TTC549 (cell line): ENCODE results near the gene SEBOX.

ENCODE experiments used
- FAIRE-seq: peaks from 2 replicates; lab custom pipeline; 2012; peaks lifted over from hg19 to GRCh38; lab: Jason Lieb, UNC

Gene SEBOX

GRCh38 chr17:28364665-28365363, at the start of gene SEBOX:
SEBOX (minus strand) TSS chr17:28365199; CDS start chr17:28365151, 48 bp downstream.
- no peak for FAIRE-seq

- no peak for FAIRE-seq
Measured at GRCh38 chr17:28413804-28414203, 48.8 kb upstream of the SEBOX start.

- no peak for FAIRE-seq
Measured at GRCh38 chr17:28412099-28412498, 47.1 kb upstream of the SEBOX start.

GRCh38 chr17:28407974-28408306, 42.9 kb upstream of the SEBOX start:
- FAIRE-seq = no peak

GRCh38 chr17:28407130-28407973, 42.4 kb upstream of the SEBOX start:
- FAIRE-seq = no peak

- FAIRE-seq = no peak
Measured at GRCh38 chr17:28406473-28406814, 41.4 kb upstream of the SEBOX start.

GRCh38 chr17:28405632-28406472, 40.9 kb upstream of the SEBOX start, which contains the start of gene SLC46A1:
SLC46A1 (minus strand) TSS chr17:28406212; CDS start chr17:28406114, 98 bp downstream.
- no peak for FAIRE-seq

- no peak for FAIRE-seq
Measured at GRCh38 chr17:28404812-28405570, 40.0 kb upstream of the SEBOX start.

GRCh38 chr17:28404461-28404811, 39.4 kb upstream of the SEBOX start:
- no peak for FAIRE-seq

- FAIRE-seq = no peak
Measured at GRCh38 chr17:28404007-28404406, 39.0 kb upstream of the SEBOX start.

- FAIRE-seq = no peak
Measured at GRCh38 chr17:28402844-28403243, 37.8 kb upstream of the SEBOX start.

GRCh38 chr17:28402224-28402630, 37.2 kb upstream of the SEBOX start:
- FAIRE-seq = no peak

GRCh38 chr17:28399808-28400207, 34.8 kb upstream of the SEBOX start:
- no peak for FAIRE-seq

- FAIRE-seq = no peak
Measured at GRCh38 chr17:28398280-28398981, 33.4 kb upstream of the SEBOX start.

GRCh38 chr17:28397687-28398279, 32.8 kb upstream of the SEBOX start:
- FAIRE-seq = no peak

- no peak for FAIRE-seq
Measured at GRCh38 chr17:28397275-28397674, 32.3 kb upstream of the SEBOX start.

- FAIRE-seq = no peak
Measured at GRCh38 chr17:28396635-28397239, 31.7 kb upstream of the SEBOX start.

- no peak for FAIRE-seq
Measured at GRCh38 chr17:28395968-28396367, 31.0 kb upstream of the SEBOX start.

- no peak for FAIRE-seq
Measured at GRCh38 chr17:28395426-28395825, 30.4 kb upstream of the SEBOX start.

- FAIRE-seq = no peak
Measured at GRCh38 chr17:28394337-28395116, 29.5 kb upstream of the SEBOX start.
